Activated B cell treated with CpG ODN at 0.5 μM for 24 hours (primary cell): ENCODE measurements around the gene MYEOV. TPM values are rescaled to one million over a fixed set of nuclear protein-coding genes. Genes with fewer than 3 reads are reported as not detected.

Source experiments
- ATAC-seq: fragments of 200-7000 bp; cut with Tn5 transposase; one replicate; pipeline ENCODE4 v1.10.0; 2021; ENCODE audit warnings: low read depth, mild to moderate bottlenecking, moderate library complexity
- CTCF ChIA-PET: fragments of 350-600 bp; sonication (Branson Sonifier 250); formaldehyde crosslinking; loops from one replicate; lab custom pipeline; 2021; ENCODE audit warnings: antibody characterized with exemption; lab: Charles Lee
- POLR2A ChIA-PET: fragments of 350-600 bp; sonication (Branson Sonifier 250); formaldehyde crosslinking; loops from one replicate; lab custom pipeline; 2021; ENCODE audit warnings: antibody characterized with exemption; lab: Charles Lee
- DNase-seq: peaks from one replicate; pipeline ENCODE4 v3.0.0; 2022
- H3K27ac Mint-ChIP-seq: one replicate; pipeline ENCODE4 v1.8.0; 2020; ENCODE audit warnings: mixed read lengths
- H3K27me3 Mint-ChIP-seq: one replicate; pipeline ENCODE4 v1.8.0; 2021; ENCODE audit warnings: mixed read lengths
- H3K36me3 Mint-ChIP-seq: one replicate; pipeline ENCODE4 v1.8.0; 2021; ENCODE audit warnings: low read depth, mixed read lengths
- H3K4me1 Mint-ChIP-seq: one replicate; pipeline ENCODE4 v1.8.0; 2021; ENCODE audit warnings: mixed read lengths
- H3K4me3 Mint-ChIP-seq: one replicate; pipeline ENCODE4 v1.8.0; 2020; ENCODE audit warnings: mild to moderate bottlenecking, mixed read lengths
- H3K9me3 Mint-ChIP-seq: one replicate; pipeline ENCODE4 v1.8.0; 2020; ENCODE audit warnings: mixed read lengths
- intact Hi-C: fragments of 100-400 bp; cut with micrococcal nuclease; formaldehyde crosslinking; loops from one replicate; pipeline ENCODE4 v1.15.1; 2024
- total RNA-seq: library from RNA; stranded (reverse); gene quantifications from 2 replicates; pipeline ENCODE4 v1.2.3, GENCODE V29; 2022
- TF ChIP-seq, protein P1 (sequence below): fragments of 200-600 bp; IDR thresholded peaks from one replicate; pipeline ENCODE4 v1.8.0; 2022; ENCODE audit warnings: antibody characterized with exemption, mild to moderate bottlenecking

The MYEOV gene
- total RNA-seq, 1 donor from 2014 or later = 0.62 TPM

DNA sequence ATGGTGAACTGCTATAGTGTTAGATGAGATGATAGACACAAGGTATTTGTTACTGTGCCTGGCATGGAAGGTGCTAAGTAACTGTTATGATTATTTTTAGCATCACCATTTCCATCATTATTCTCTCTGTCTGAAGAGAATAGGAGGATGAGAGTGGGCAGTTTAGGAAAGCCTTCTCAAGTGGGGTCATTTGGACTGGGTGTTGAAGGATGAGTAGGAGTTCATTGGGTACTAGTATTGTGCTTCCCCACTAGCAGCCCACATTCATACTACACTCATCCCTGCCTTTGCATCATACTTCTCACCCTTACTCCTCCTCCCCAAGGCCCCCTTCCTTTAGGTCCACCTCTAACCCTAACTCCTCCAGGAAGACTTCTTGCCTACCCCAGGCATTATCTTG is 20.6 kb downstream of the MYEOV start:
- TF ChIP-seq, protein P1, sequence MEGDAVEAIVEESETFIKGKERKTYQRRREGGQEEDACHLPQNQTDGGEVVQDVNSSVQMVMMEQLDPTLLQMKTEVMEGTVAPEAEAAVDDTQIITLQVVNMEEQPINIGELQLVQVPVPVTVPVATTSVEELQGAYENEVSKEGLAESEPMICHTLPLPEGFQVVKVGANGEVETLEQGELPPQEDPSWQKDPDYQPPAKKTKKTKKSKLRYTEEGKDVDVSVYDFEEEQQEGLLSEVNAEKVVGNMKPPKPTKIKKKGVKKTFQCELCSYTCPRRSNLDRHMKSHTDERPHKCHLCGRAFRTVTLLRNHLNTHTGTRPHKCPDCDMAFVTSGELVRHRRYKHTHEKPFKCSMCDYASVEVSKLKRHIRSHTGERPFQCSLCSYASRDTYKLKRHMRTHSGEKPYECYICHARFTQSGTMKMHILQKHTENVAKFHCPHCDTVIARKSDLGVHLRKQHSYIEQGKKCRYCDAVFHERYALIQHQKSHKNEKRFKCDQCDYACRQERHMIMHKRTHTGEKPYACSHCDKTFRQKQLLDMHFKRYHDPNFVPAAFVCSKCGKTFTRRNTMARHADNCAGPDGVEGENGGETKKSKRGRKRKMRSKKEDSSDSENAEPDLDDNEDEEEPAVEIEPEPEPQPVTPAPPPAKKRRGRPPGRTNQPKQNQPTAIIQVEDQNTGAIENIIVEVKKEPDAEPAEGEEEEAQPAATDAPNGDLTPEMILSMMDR = no peak
- ChIA-PET CTCF (no interaction called here), POLR2A (no interaction called here)
- no peak overlapping the region for H3K27ac Mint-ChIP-seq
- H3K4me3 Mint-ChIP-seq = no peak overlapping the region
- no peak for ATAC-seq
- H3K27me3 Mint-ChIP-seq = no peaks in the 10 kb centered on the region
- no peaks in the 10 kb centered on the region for H3K36me3 Mint-ChIP-seq
- peaks cover 3% of the 10 kb centered on the region for H3K9me3 Mint-ChIP-seq
- no peak for DNase-seq
- intact Hi-C loops = no loop called here
- H3K4me1 Mint-ChIP-seq = peaks cover 27% of the 10 kb centered on the region

GRCh38 chr11:69316956-69317355 is 23.0 kb downstream of the MYEOV start:
- Mint-ChIP-seq H3K4me1 (peaks cover 14% of the 10 kb centered on the region), H3K4me3 (no peak overlapping the region), H3K36me3 (no peaks in the 10 kb centered on the region), H3K9me3 (peaks cover 3% of the 10 kb centered on the region), H3K27ac (no peak overlapping the region), H3K27me3 (no peaks in the 10 kb centered on the region)
- ChIA-PET CTCF (no interaction called here), POLR2A (no interaction called here)
- DNase-seq (no peak), ATAC-seq (no peak)
- TF ChIP-seq, protein P1 = no peak
- intact Hi-C loops = no loop called here

- Mint-ChIP-seq H3K4me1 (peaks cover 8% of the 10 kb centered on the region), H3K27ac (no peak overlapping the region), H3K27me3 (no peaks in the 10 kb centered on the region), H3K4me3 (no peak overlapping the region), H3K36me3 (no peaks in the 10 kb centered on the region), H3K9me3 (peaks cover 3% of the 10 kb centered on the region)
- intact Hi-C loops = no loop called here
- ATAC-seq (no peak), DNase-seq (no peak)
- TF ChIP-seq, protein P1 = no peak
- CTCF ChIA-PET = no interaction called here
- POLR2A ChIA-PET = no interaction called here
Observed at GRCh38 chr11:69317401-69318092, 23.6 kb downstream of the MYEOV start.

- H3K36me3 Mint-ChIP-seq = no peaks in the 10 kb centered on the region
- ATAC-seq (no peak), DNase-seq (no peak)
- intact Hi-C loops = no loop called here
- H3K27ac Mint-ChIP-seq = no peak overlapping the region
- H3K27me3 Mint-ChIP-seq = no peaks in the 10 kb centered on the region
- peaks cover 3% of the 10 kb centered on the region for H3K9me3 Mint-ChIP-seq
- ChIA-PET CTCF (no interaction called here), POLR2A (no interaction called here)
- TF ChIP-seq, protein P1 = no peak
- peaks cover 4% of the 10 kb centered on the region for H3K4me1 Mint-ChIP-seq
- H3K4me3 Mint-ChIP-seq = no peak overlapping the region
Observed at GRCh38 chr11:69318093-69318420, 24.1 kb downstream of the MYEOV start.

DNA sequence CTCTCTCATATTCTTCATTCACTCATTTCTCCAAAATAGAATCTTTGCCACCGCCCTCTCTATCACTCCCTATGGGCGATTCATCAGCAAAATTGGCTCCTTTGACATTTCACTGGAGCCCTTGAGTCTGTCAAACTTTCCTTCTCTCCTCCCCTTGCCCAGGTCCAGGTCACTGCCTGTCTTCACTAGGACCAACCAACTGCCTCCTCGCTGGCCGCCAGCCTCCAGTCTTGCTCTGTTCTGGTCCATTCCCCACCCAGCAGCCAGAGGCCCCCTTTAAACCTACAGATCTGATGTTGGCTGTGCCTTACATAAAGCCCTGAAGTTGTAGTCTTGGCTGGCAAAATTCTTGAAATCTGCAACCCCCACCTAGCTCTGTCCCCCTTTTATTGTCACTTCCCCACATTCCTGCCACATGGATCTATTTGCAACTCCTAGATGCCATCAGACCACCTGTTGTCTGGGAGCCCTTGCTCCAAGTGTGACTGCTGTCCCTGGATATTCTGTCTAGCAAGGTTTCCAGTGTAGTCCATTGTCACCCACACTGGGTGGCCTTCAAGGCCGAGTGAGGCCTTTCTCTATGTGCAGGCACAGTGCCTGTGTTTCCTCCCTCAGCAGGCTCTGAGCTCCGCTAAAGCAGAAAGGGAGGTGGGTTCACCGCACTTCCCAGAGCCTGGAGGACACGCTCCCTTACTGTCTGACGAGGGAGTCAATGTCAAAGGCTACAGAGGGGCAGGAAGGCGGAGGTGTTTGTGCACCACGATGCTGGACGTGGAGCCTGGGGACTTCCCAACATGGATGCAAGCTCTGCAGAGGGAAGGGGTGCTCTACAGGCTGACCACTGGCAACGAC is 25.5 kb downstream of the MYEOV start:
- no peaks in the 10 kb centered on the region for H3K27me3 Mint-ChIP-seq
- H3K27ac Mint-ChIP-seq = no peak overlapping the region
- intact Hi-C loops = no loop called here
- ATAC-seq = no peak
- peaks cover 3% of the 10 kb centered on the region for H3K9me3 Mint-ChIP-seq
- DNase-seq = no peak
- TF ChIP-seq, protein P1 = no peak
- H3K4me1 Mint-ChIP-seq = no peaks in the 10 kb centered on the region
- H3K4me3 Mint-ChIP-seq = no peak overlapping the region
- ChIA-PET POLR2A (no interaction called here), CTCF (no interaction called here)
- H3K36me3 Mint-ChIP-seq = no peaks in the 10 kb centered on the region
